Adrenal gland (tissue), 5 donors: ENCODE data around the gene KCNB1.

Experiments used
- POLR2A ChIP-seq, 2 donors: fragments of 450-650 bp; IDR thresholded peaks; one replicate each; pipeline ENCODE4 v1.6.1; 2017; ENCODE audit warnings: antibody characterized with exemption in 2 of 2, mild to moderate bottlenecking in 2 of 2, moderate library complexity in 1 of 2
- TF ChIP-seq, protein P1 (sequence below), 6 experiments: fragments of 450-650 bp in 4 of 6; fragments of 200-600 bp in 2 of 6; sonication (generic) in 1 of 6; IDR thresholded peaks; 1 replicate in 5 of 6; 2 replicates in 1 of 6; pipeline versions ENCODE4 v1.5.1 to v1.8.0; 2016 to 2021; ENCODE audit warnings: antibody characterized with exemption in 6 of 6, mild to moderate bottlenecking in 2 of 6, moderate library complexity in 1 of 6
- donor health status: DM: no; HTN: no; CAD: no.

DNA sequence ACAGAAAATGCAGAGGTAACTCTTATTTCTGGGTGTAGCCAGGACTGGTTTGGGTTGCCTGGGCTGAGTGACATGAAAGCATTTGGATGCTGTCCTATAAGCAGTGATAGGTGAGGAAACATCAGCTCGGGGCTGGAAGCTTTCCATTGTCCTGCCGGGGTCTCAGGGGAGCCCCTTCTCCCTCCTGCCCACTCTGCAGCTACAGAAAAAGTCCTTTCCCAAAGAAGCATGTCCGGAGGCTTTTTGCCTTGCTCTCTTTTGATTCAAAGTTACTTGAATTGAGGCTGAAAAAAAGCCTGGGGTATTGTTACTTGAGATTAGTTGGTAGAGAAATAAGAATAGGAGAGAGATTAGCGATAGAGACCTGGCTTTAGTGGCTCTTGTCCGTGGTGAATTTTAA, 113.9 kb downstream of the KCNB1 start:
- TF ChIP-seq, protein P1, sequence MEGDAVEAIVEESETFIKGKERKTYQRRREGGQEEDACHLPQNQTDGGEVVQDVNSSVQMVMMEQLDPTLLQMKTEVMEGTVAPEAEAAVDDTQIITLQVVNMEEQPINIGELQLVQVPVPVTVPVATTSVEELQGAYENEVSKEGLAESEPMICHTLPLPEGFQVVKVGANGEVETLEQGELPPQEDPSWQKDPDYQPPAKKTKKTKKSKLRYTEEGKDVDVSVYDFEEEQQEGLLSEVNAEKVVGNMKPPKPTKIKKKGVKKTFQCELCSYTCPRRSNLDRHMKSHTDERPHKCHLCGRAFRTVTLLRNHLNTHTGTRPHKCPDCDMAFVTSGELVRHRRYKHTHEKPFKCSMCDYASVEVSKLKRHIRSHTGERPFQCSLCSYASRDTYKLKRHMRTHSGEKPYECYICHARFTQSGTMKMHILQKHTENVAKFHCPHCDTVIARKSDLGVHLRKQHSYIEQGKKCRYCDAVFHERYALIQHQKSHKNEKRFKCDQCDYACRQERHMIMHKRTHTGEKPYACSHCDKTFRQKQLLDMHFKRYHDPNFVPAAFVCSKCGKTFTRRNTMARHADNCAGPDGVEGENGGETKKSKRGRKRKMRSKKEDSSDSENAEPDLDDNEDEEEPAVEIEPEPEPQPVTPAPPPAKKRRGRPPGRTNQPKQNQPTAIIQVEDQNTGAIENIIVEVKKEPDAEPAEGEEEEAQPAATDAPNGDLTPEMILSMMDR (IDR thresholded peaks at IDR 0.05): no peak
- no peak for TF ChIP-seq POLR2A (IDR thresholded peaks at IDR 0.05)
